Measurements from ENCODE around the gene LRRC75A. TPM values are rescaled to one million over a fixed set of nuclear protein-coding genes. Genes with fewer than 3 reads are reported as not detected.

The LRRC75A gene
- polyA plus RNA-seq, 1 donor (not counting 4 experiments of a cell fraction or from before 2014, with no cell fraction given), result not detected

DNA sequence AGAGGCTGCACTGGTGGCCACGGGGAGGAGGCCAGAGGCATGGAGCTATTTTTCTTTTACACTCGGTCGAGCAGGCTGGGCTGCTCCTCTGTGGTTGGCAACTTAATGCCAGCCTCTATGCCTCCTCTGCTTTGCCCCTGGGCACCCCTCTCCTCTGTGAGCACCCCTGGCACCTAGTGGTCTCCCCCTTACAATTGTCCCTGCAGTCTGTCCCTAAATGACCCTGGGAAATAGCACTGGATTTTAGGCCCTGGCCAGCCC lies 27.0 kb downstream of the LRRC75A start:
- Histone ChIP-seq H3K27me3 (ENCODE audit: control insufficient read depth, extremely low read depth, insufficient read depth, low read length) (no peaks in the 10 kb centered on the region), H2AFZ (ENCODE audit: control insufficient read depth, low read length) (no peak overlapping the region), H3K4me2 (ENCODE audit: control insufficient read depth, extremely low read depth, insufficient read depth, low read depth, low read length) (no peak overlapping the region), H3K9me3 (ENCODE audit: control insufficient read depth, low read depth, low read length) (no peaks in the 10 kb centered on the region), H4K20me1 (ENCODE audit: control insufficient read depth, extremely low read depth, insufficient read depth, low read length) (no peaks in the 10 kb centered on the region), H3K36me3 (ENCODE audit: control insufficient read depth in 2 of 2, extremely low read depth in 1 of 2, insufficient read depth in 2 of 2, low read length in 2 of 2) (no peaks in the 10 kb centered on the region), H3K4me3 (ENCODE audit: control insufficient read depth in 2 of 3, extremely low read depth in 1 of 3, insufficient read depth in 2 of 3, low read depth in 1 of 3, low read length in 3 of 3) (no peak overlapping the region), H3K4me1 (ENCODE audit: control insufficient read depth, extremely low read depth, insufficient read depth, low read length) (peaks cover 4% of the 10 kb centered on the region), H3K79me2 (ENCODE audit: control insufficient read depth, insufficient read depth, low read length) (no peaks in the 10 kb centered on the region), H3K9me1 (ENCODE audit: control insufficient read depth, extremely low read depth, insufficient read depth, low read length) (no peaks in the 10 kb centered on the region), H3K27ac (ENCODE audit: control insufficient read depth, insufficient read depth, low read length) (no peak overlapping the region), H3K9ac (ENCODE audit: control insufficient read depth, extremely low read depth, insufficient read depth, low read length) (no peak overlapping the region)
- dilution Hi-C loops (cut with MboI; ENCODE audit: extremely low pct_ligation_motif_present, low sequenced_read_pairs), result no loop called here
- TF ChIP-seq, protein P1, sequence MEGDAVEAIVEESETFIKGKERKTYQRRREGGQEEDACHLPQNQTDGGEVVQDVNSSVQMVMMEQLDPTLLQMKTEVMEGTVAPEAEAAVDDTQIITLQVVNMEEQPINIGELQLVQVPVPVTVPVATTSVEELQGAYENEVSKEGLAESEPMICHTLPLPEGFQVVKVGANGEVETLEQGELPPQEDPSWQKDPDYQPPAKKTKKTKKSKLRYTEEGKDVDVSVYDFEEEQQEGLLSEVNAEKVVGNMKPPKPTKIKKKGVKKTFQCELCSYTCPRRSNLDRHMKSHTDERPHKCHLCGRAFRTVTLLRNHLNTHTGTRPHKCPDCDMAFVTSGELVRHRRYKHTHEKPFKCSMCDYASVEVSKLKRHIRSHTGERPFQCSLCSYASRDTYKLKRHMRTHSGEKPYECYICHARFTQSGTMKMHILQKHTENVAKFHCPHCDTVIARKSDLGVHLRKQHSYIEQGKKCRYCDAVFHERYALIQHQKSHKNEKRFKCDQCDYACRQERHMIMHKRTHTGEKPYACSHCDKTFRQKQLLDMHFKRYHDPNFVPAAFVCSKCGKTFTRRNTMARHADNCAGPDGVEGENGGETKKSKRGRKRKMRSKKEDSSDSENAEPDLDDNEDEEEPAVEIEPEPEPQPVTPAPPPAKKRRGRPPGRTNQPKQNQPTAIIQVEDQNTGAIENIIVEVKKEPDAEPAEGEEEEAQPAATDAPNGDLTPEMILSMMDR (optimal IDR thresholded peaks at IDR 0.05 in 1 of 3, IDR thresholded peaks at IDR 0.05 in 1 of 3, conservative IDR thresholded peaks at IDR 0.05 in 1 of 3; ENCODE audit: extremely low read depth in 1 of 3, insufficient read depth in 2 of 3, low read length in 3 of 3), result no peak
- TF ChIP-seq EZH2 (IDR thresholded peaks at IDR 0.05; ENCODE audit: low read length), result no peak
- no peak for DNase-seq (ENCODE audit: low read depth, low spot score)
- FAIRE-seq, result no peak

DNA sequence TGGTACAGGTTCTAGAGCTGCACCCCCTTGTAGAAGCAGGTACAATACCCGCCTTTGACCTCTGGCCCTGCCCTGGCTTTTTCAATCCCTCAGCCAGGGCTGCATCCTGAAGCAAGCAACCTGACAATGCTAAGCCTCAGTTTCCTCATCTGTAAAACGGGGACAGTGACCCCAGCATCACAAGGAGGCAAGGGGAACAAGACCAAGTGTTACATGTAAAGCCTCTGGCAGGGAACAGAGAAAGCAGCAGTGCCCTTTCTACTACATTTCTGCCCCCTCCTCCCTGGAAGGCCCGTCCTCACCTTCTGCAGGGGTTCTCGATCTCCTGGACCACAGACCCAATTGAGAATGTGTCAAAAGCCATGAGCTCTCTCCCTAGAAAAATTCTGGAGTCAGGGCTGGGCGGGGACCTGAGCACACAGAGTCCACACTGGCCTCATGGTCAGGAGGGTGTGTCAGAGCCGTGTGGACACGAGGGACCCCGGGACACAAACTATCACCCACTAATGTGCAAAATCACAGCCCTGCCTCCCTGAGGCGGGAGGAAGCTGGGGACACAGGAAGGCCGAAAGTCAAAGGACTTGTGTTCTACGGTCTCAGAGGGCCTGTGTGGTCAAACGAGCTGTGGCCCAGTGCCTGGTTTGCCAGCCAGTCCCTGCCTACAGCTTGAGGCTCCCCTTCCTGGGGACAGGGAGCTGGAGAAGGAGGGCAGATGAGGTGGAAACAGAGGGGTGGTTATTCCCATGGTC lies 27.5 kb downstream of the LRRC75A start:
- TF ChIP-seq EZH2 (IDR thresholded peaks at IDR 0.05; ENCODE audit: low read length), result no peak
- TF ChIP-seq, protein P1 (optimal IDR thresholded peaks at IDR 0.05 in 1 of 3, IDR thresholded peaks at IDR 0.05 in 1 of 3, conservative IDR thresholded peaks at IDR 0.05 in 1 of 3; ENCODE audit: extremely low read depth in 1 of 3, insufficient read depth in 2 of 3, low read length in 3 of 3), result no peak
- no peaks in the 10 kb centered on the region for H3K9me3 ChIP-seq (ENCODE audit: control insufficient read depth, low read depth, low read length)
- no peaks in the 10 kb centered on the region for H3K79me2 ChIP-seq (ENCODE audit: control insufficient read depth, insufficient read depth, low read length)
- no peak overlapping the region for H3K4me3 ChIP-seq (ENCODE audit: control insufficient read depth in 2 of 3, extremely low read depth in 1 of 3, insufficient read depth in 2 of 3, low read depth in 1 of 3, low read length in 3 of 3)
- DNase-seq (ENCODE audit: low read depth, low spot score) (no peak), FAIRE-seq (no peak)
- no peaks in the 10 kb centered on the region for H3K36me3 ChIP-seq (ENCODE audit: control insufficient read depth in 2 of 2, extremely low read depth in 1 of 2, insufficient read depth in 2 of 2, low read length in 2 of 2)
- H3K27me3 ChIP-seq (ENCODE audit: control insufficient read depth, extremely low read depth, insufficient read depth, low read length), result no peaks in the 10 kb centered on the region
- H2AFZ ChIP-seq (ENCODE audit: control insufficient read depth, low read length), result no peak overlapping the region
- dilution Hi-C loops (cut with MboI; ENCODE audit: extremely low pct_ligation_motif_present, low sequenced_read_pairs), result no loop called here
- no peak overlapping the region for H3K27ac ChIP-seq (ENCODE audit: control insufficient read depth, insufficient read depth, low read length)
- H4K20me1 ChIP-seq (ENCODE audit: control insufficient read depth, extremely low read depth, insufficient read depth, low read length), result no peaks in the 10 kb centered on the region
- H3K4me1 ChIP-seq (ENCODE audit: control insufficient read depth, extremely low read depth, insufficient read depth, low read length), result peaks cover 9% of the 10 kb centered on the region
- no peak overlapping the region for H3K9ac ChIP-seq (ENCODE audit: control insufficient read depth, extremely low read depth, insufficient read depth, low read length)
- no peak overlapping the region for H3K4me2 ChIP-seq (ENCODE audit: control insufficient read depth, extremely low read depth, insufficient read depth, low read depth, low read length)
- H3K9me1 ChIP-seq (ENCODE audit: control insufficient read depth, extremely low read depth, insufficient read depth, low read length), result no peaks in the 10 kb centered on the region

Data from keratinocyte (primary cell).